Stimulated activated CD4-positive, alpha-beta T cell treated with anti-CD3 and anti-CD28 coated beads, Interleukin-4, amount 100 ng/mL, for 48 hours (primary cell): ENCODE results near the gene SDS.

ENCODE experiments used
- DNase-seq, 2 donors: peaks; one replicate each; pipeline ENCODE4 v3.0.0-alpha.2; 2020; ENCODE audit warnings: low read depth in 2 of 2

Gene SDS

DNA sequence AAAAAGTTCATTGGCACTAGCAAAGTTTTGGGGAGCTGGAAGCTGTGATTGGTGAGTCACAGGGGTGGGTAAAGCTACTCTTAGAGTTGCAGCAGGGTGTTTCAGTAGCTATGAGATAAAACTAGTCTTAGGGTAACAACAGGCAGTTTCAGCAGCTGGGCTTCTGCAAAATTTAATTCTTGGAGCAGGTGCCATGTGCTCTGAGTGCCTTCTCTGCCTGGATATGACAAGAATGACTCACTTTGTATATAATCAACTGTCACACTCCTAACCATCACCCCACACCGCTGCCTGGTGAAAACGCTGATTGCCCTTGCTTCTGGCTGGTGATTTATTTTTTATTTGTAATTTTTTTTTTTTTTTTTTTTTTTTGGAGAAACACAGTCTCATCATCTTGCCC lies 55.8 kb downstream of the SDS start:
- no peak for DNase-seq

DNA sequence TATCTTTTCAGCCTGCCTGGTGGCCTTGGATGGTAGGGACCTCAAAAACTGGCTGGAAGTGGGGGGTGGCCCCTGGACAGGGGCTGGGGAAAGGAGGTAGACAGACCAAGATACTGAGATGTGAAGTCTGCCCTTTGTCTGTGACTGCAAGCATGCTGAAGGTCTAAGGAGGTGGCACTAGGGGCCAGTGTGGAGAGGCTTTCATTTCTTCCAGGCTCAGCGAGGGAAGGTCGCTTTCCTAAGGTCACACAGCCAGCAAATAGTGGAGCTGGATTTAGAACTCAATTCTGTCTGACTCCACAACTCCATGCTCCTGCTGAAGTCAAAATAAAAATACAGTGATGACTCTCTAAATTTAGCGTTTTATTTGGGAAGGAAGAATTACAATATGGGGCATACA lies 56.6 kb downstream of the SDS start:
- no peak for DNase-seq

- DNase-seq: no peak
Observed at GRCh38 chr12:113346353-113346752, 57.3 kb downstream of the SDS start.

GRCh38 chr12:113345318-113345717 lies 58.4 kb downstream of the SDS start:
- DNase-seq: no peak
